BJ (cell line): ENCODE measurements around the gene SMARCC1. TPM values are rescaled to one million over a fixed set of nuclear protein-coding genes. Genes with fewer than 3 reads are reported as not detected.

ENCODE experiments used
- CTCF ChIA-PET: fragments of 350-600 bp; formaldehyde crosslinking; extraction: SDS; loops from one replicate; lab custom pipeline; 2021; ENCODE audit warnings: antibody characterized with exemption, inconsistent platforms; lab: Yijun Ruan, JAX
- POLR2A ChIA-PET: fragments of 300-600 bp; sonication (Branson Sonifier 250); formaldehyde crosslinking; extraction: SDS; loops from one replicate; lab custom pipeline; 2021; ENCODE audit warnings: antibody characterized with exemption; lab: Charles Lee
- DNase-seq: peaks from one replicate; pipeline ENCODE4 v3.0.0-alpha.2; 2011; ENCODE audit warnings: low read depth
- H3K27me3 ChIP-seq: 2 replicates; pipeline ENCODE4 v1.6.0; 2011; ENCODE audit warnings: low read length; ENCODE audit not compliant: control insufficient read depth, insufficient read depth
- H3K36me3 ChIP-seq: 2 replicates; pipeline ENCODE4 v1.5.1; 2011; ENCODE audit warnings: low read length; ENCODE audit not compliant: control insufficient read depth, insufficient read depth
- H3K4me3 ChIP-seq: 2 replicates; pipeline ENCODE4 v1.5.1; 2011; ENCODE audit warnings: low read depth, mild to moderate bottlenecking, control low read depth, low read length
- polyA plus RNA-seq: library from polyadenylated mRNA; depleted of rRNA; stranded (reverse); fragments of >200 nt; gene quantifications from 2 replicates; pipeline ENCODE4 v1.2.3, GENCODE V29; 2011
- TF ChIP-seq, protein P1 (sequence below): IDR thresholded peaks from 2 replicates; pipeline ENCODE4 v1.5.1; 2011; ENCODE audit warnings: low read depth, mild to moderate bottlenecking, control low read depth, inconsistent platforms, low read length, moderate library complexity; ENCODE audit not compliant: insufficient read depth

SMARCC1 gene
- polyA plus RNA-seq, 1 experiment, result 25.8 TPM

DNA sequence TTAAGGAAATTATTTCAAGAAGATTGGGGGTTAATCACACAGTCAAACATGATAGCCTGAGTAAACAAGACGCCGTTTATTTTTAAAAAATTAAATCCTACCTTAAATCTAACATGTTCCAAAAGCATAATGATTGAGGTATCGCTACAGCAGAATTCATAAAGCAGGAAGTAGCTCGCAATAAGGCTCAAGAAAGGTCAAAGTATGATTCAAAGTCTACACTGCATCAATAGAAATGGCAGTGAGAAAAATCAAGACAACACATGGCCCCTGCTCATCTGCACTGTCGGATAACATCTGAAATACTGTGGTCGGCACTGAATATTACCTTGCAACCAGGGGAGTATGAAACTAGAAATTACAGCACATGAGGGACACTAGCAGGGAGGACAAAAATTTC lies 93.2 kb downstream of the SMARCC1 start:
- POLR2A ChIA-PET, result no interaction called here
- DNase-seq, result no peak
- no peaks in the 10 kb centered on the region for H3K27me3 ChIP-seq
- CTCF ChIA-PET, result no interaction called here
- TF ChIP-seq, protein P1, sequence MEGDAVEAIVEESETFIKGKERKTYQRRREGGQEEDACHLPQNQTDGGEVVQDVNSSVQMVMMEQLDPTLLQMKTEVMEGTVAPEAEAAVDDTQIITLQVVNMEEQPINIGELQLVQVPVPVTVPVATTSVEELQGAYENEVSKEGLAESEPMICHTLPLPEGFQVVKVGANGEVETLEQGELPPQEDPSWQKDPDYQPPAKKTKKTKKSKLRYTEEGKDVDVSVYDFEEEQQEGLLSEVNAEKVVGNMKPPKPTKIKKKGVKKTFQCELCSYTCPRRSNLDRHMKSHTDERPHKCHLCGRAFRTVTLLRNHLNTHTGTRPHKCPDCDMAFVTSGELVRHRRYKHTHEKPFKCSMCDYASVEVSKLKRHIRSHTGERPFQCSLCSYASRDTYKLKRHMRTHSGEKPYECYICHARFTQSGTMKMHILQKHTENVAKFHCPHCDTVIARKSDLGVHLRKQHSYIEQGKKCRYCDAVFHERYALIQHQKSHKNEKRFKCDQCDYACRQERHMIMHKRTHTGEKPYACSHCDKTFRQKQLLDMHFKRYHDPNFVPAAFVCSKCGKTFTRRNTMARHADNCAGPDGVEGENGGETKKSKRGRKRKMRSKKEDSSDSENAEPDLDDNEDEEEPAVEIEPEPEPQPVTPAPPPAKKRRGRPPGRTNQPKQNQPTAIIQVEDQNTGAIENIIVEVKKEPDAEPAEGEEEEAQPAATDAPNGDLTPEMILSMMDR, result no peak
- H3K36me3 ChIP-seq, result peaks cover 10% of the 10 kb centered on the region
- no peak overlapping the region for H3K4me3 ChIP-seq

DNA sequence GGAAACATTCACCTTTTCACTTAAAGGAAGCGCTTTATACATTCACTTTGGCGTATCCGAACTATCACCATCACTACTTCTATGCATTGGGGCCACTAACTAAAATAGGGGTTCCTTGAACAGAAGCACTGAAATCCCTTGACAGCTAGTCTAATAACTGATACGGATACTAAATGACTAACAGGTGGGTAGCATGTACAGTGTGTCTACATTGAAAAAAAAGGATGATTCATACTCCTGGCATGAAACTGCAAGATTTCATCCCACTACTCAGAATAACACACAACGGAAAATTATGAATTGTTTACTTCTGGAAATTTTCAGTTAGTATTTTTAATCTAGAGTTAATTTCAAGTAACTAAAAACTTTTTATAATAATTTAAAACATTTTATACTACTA lies 96.7 kb downstream of the SMARCC1 start:
- CTCF ChIA-PET, result no interaction called here
- Histone ChIP-seq H3K36me3 (peaks cover 6% of the 10 kb centered on the region), H3K27me3 (no peaks in the 10 kb centered on the region), H3K4me3 (no peak overlapping the region)
- POLR2A ChIA-PET, result interaction anchor here (0.6 kb wide), 1 partner anchor 117 kb away, joined by 5 read pairs; no protein-coding TSS in a partner anchor
- no peak for DNase-seq
- TF ChIP-seq, protein P1, result no peak

DNA sequence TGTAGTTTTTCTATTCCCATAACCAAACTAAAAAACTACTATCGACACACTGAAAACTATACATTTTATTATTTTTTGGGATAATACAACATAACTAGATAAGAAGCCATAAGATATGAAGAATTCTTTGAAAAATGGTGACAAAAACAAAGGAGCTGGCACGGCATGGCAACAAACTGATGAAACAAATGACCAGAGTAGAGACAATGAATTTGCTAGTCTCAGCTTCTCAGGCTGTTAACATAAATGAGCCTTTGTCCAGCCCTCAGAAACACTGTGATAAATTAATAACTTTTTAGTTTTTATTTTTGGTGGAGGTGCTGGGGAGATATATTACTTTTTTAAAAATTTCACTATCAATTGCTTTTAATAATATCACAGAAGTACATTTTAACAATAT lies 100.7 kb downstream of the SMARCC1 start:
- Histone ChIP-seq H3K4me3 (no peak overlapping the region), H3K27me3 (no peaks in the 10 kb centered on the region), H3K36me3 (peaks cover 3% of the 10 kb centered on the region)
- CTCF ChIA-PET, result no interaction called here
- no peak for DNase-seq
- POLR2A ChIA-PET, result no interaction called here
- TF ChIP-seq, protein P1, result no peak

DNA sequence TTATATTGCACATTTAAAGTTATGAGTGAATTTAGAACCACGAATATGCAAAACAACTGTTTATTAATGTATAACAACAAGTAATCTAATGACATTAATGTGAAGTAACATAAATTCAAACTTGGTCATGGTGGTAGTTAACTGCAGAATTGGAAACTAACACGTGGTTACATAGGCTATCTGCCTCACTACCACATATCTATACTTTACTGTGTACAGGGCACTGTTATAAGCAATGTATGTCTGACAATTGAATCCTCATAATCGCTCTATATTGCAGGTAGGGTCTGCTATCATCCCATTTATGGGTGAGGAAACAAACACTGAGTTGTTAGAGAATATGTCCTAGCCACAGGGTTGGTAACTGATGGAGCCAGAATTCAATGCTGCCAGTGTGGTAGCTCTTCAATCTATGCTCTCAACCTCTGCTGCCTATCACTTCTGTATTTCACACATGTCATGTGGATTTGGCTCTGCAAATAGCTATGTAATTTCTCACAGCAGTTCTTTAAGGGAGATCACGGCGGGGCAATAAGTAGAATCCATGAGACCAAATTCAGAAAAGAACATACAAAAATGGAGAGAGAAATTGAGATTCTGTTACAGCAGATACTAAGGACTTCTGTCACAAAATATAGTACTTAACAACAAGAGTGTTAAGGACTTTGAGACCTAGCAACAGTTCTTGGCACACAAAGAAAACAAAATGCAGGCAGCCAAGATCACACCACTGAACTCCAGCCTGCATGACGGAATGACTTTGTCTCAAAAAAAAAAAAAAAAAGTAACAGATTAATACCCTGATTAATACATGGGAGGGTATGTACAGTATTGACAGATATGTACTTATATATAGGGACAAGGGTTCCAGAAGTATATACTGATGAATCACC lies 103.0 kb downstream of the SMARCC1 start:
- CTCF ChIA-PET, result no interaction called here

DNA sequence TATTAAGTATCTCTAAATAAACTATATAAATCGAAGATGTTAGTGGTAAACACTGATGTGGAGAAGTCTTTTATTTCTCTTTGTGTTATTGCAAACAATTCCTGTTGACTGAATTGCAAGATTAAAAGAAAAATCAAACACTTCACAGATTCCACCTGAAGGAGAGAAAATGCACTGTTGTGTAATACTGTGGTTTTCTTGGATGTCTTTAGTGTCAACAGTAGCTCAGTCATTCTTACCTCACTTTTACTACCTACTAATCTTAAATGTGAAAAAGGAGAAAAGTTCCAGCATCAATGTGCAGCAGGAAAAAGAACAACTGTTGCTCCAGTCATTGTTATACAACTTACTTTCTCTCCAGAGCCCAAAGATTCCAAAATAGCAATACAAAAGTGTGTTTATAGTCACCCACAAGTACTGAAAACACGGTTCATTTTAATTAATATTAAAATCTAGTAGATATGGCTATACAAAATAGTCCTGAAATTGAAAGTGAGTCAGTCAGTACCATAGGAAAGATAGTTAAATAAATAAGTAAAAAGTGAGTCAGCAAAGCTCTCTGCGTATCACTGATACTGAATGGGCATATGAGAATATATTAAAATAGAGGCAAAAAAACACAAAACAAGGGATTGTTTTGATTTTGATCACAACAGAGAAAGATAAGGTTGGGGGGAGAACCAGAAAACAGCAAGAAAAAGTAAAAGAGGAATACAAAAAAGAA lies 112.5 kb downstream of the SMARCC1 start:
- POLR2A ChIA-PET, result no interaction called here
- Histone ChIP-seq H3K36me3 (peaks cover 3% of the 10 kb centered on the region), H3K4me3 (no peak overlapping the region), H3K27me3 (no peaks in the 10 kb centered on the region)
- CTCF ChIA-PET, result interaction anchor here (1.5 kb wide), 1 partner anchor 9 kb away, joined by 4 read pairs; no protein-coding TSS in a partner anchor
- TF ChIP-seq, protein P1, result no peak
- no peak for DNase-seq

More for the DNA sequence above, 103.0 kb downstream of the SMARCC1 start:
- TF ChIP-seq, protein P1, result no peak
- Histone ChIP-seq H3K27me3 (no peaks in the 10 kb centered on the region), H3K36me3 (peaks cover 7% of the 10 kb centered on the region), H3K4me3 (no peak overlapping the region)
- POLR2A ChIA-PET, result no interaction called here
- no peak for DNase-seq
